Measurements from ENCODE around the gene ZBTB24. TPM values are rescaled to one million over a fixed set of nuclear protein-coding genes. Genes with fewer than 3 reads are reported as not detected.

ZBTB24 gene
- total RNA-seq, 4 donors from 2014 or later = 4.7 to 9.8 (median 6.9) TPM

DNA sequence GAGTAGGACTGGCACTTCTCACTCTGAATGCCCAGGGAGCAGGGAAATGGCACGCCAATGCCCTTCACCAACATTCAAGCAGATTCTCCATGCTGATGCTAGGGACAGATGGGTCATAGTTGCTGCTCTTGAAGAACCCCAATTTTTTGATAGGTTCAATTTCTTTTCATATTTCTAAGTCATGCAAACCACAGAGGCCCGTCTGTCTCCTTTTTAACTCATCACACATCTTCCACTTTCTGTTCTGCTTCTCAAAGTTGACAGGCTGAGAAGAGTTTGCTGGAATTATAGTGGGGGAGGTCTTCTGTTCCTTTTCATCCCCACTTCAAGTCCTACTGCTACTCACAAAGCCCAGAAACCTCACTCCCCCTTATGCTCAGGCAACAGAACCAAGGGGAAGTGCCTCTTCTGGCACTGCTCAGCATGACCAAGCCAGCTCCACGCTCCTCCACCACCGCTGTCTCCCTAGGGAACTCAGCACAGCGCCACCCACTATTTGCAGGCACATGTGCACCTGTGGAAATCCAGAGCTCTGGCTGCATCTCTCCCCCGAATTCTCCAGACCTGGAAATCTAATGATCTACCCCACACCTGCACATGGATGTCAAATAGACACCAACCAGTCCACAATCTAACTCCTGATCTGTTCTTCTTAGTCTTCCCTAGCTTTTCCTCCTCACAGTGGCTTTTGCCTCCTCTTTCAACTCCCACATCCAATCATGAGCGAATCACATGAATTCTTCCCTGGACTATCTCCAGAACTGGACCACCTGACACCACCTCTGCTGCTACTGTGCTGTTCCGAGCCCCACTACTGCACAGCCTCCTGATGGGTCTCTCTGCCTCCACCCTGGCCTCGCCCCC is 10.7 kb downstream of the ZBTB24 start:
- TF ChIP-seq, protein P1, sequence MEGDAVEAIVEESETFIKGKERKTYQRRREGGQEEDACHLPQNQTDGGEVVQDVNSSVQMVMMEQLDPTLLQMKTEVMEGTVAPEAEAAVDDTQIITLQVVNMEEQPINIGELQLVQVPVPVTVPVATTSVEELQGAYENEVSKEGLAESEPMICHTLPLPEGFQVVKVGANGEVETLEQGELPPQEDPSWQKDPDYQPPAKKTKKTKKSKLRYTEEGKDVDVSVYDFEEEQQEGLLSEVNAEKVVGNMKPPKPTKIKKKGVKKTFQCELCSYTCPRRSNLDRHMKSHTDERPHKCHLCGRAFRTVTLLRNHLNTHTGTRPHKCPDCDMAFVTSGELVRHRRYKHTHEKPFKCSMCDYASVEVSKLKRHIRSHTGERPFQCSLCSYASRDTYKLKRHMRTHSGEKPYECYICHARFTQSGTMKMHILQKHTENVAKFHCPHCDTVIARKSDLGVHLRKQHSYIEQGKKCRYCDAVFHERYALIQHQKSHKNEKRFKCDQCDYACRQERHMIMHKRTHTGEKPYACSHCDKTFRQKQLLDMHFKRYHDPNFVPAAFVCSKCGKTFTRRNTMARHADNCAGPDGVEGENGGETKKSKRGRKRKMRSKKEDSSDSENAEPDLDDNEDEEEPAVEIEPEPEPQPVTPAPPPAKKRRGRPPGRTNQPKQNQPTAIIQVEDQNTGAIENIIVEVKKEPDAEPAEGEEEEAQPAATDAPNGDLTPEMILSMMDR (IDR thresholded peaks at IDR 0.05) = no peak
- ATAC-seq (ENCODE audit: low FRiP score) = no peak
- DNase-seq (ENCODE audit: low spot score) = no peak

DNA sequence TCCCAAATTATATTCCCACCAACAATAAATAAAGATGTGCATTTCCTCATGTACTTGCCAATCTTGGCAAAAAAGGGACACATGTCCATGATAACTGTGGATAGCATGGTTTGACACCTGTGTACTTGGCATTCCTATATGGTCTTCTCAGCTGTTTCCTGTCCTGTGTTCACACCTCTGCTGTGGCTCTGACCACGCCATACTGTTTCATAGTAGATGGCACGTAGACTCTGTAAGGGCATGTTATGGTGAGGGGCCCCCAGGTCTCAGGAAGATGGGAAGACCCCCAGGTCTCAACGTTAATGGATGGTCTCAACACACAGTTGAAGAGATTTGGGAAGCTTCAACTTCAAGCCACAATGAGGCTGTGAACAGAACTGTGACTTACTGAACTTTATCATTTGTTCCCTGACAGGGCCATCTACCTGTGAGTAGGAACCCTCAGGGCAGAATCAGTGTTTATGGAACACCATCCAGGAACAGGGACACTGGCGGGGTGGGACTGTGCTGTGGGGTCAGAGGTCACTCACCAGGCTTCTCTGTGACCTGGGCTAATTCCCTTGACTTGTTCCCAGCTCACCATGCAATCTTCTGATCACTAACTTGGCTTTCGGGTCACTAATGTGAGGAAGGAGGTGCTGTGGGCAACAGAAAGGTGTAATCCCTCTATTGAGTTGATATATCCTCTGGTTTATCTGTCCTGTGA is 11.8 kb downstream of the ZBTB24 start:
- TF ChIP-seq, protein P1 (IDR thresholded peaks at IDR 0.05) = no peak
- ATAC-seq (ENCODE audit: low FRiP score) = no peak
- no peak for DNase-seq (ENCODE audit: low spot score)

DNA sequence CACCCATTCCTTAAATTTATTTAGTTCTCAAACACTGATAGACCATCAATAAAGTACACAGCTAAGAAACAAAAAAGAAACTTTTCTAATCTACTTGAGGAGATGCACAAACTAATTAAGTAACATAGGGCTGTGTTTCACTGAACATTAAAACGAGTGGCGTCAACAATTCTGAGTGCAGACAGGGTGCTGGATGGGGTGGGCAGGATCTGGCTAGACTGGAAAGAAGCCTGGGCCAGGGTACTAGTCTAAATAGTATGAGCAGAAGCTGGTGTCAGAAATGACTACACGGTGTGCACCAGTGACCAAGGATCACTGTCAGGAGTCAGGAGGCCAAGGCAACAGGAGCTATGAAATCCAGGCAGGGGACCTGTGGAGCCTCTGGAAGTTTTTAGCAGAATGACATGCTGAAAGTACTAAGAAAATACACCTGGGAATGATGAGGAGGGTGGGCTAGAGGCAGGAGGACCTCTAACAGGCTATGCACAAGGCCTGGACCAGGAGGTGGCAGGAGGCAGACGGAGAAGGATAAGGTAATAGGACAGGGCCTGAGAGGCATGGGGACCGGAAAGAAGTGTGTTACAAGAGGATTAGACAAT is 13.3 kb downstream of the ZBTB24 start:
- TF ChIP-seq, protein P1 (IDR thresholded peaks at IDR 0.05) = no peak
- DNase-seq (ENCODE audit: low spot score) (no peak), ATAC-seq (ENCODE audit: low FRiP score) (no peak)

DNA sequence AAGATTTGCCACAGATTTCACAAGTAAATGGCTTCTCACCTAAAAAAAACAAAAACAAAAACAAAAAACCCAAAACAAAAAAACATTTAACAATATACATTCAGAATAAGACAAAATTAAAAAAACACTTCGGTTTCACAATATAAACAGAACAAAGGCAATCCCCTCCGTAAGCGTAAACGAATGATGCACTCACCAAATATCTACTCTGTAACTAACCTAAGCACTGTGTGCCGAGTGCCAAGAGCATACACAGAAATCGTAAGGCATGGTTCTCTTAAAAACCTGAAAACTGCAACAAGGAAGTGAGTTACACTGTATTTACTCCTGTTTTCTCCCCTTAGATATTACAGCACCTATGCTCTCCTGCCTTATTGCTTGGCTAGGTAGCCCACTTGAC is 15.3 kb downstream of the ZBTB24 start:
- TF ChIP-seq, protein P1 (IDR thresholded peaks at IDR 0.05) = no peak
- no peak for ATAC-seq (ENCODE audit: low FRiP score)

DNA sequence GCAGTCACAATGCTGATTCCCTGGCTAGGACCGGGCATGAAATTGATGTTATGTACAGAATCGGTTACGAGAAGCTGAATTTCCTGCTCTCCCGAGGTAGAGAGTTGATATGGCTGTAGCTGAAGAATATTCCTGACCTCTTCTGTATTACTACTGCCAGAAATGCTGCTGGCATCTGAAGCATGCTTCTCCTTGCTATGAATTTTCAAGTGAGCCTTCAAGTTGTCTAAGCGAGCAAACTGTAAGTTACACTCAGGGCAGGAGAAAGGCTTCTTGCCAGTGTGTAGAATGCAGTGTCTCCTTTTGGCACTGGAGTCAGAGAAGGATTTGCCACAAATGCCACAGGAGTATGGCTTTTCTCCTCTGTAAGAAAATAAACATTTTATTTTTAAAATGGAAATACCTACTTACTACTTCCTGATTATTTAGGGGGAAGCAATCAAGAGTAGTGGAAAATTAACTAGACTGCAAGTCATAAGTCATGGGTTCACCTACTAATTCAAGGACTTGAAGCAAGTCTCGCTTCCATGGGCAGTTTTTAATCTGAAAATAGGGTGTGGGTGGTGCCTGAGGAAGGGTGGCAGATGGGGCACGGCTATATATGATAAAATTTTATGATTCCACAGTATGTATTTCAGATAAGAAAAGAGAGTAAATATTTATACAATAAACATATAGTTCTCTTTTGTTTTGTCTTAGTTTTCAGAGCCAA is 16.7 kb downstream of the ZBTB24 start:
- DNase-seq (ENCODE audit: low spot score) (no peak), ATAC-seq (ENCODE audit: low FRiP score) (no peak)
- TF ChIP-seq, protein P1 (IDR thresholded peaks at IDR 0.05) = no peak

More for the DNA sequence above, 15.3 kb downstream of the ZBTB24 start:
- no peak for DNase-seq (ENCODE audit: low spot score)

DNA sequence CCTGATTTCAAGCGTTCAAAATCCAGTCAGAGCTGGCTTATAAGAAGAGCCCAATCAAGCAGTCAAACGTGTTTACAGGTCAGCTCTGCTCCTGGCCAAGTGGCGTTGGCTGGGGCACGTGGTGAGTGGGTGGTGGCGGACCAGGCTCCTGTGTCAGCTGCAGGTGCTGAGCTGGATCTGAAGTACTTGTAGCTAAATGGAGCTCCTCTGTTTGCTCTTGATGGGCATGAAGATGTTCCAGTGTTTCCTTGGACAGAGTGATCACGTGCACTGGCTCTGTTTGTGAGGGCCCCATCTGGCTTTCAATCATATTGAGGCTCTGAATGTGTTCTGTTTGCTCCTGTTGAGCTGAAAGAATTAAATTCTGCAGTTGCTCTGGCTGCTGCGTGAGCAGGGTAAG is 17.2 kb downstream of the ZBTB24 start:
- ATAC-seq (ENCODE audit: low FRiP score) (no peak), DNase-seq (ENCODE audit: low spot score) (no peak)
- TF ChIP-seq, protein P1 (IDR thresholded peaks at IDR 0.05) = no peak
